ENCODE measurements around the gene CELF2. TPM values are rescaled to one million over a fixed set of nuclear protein-coding genes. Genes with fewer than 3 reads are reported as not detected.
A peak's percentile ranks its signal among the peaks of the same experiment; 100 is the strongest.

Gene CELF2
- total RNA-seq, 3 donors from 2014 or later (not counting 1 experiment from before 2014, with no cell fraction given) = 282 to 298 (median 295) TPM

DNA sequence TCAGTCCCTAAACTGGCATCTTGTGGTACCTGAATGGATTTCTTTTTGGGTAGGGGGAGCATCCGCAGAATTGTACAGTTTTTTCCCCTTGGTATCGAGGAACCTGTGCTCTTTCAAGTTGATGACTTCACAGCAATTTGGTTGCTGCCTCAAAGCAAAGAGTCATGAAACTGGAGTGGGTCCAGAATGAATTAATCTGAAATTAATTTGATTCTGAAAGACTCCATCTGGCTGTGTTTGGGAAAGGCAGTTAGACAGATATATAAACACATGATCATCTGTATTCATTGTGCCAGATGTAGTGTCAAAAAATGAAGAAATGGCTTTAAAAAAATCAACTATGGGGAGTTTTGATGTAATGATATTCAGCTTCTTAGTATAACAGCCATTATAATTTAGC lies 136.1 kb downstream of the CELF2 start:
- DNase-seq (peak in 1 of 2 donors; percentile 2), ATAC-seq (no peak)
- WGBS (ENCODE audit: insufficient coverage) = 96% methylated on average over 2 of the region's 2 CpGs
- Mint-ChIP-seq H3K27ac (peak overlapping the region in 1 of 2 donors; percentile 92), H3K27me3 (ENCODE audit: low read depth in 2 of 2) (no peaks in the 10 kb centered on the region), H3K36me3 (no peaks in the 10 kb centered on the region), H3K4me1 (peaks cover 72 to 79% of the 10 kb centered on the region in 2 donors), H3K4me3 (no peak overlapping the region), H3K9me3 (no peaks in the 10 kb centered on the region)
- Histone ChIP-seq H3K27me3 (ENCODE audit: control insufficient read depth, insufficient read depth, low read length) (no peaks in the 10 kb centered on the region), H3K27ac (ENCODE audit: low read length) (no peak overlapping the region), H3K36me3 (ENCODE audit: control insufficient read depth, insufficient read depth, low read length) (no peaks in the 10 kb centered on the region), H3K4me3 (ENCODE audit: low read length) (no peak overlapping the region), H3K4me1 (ENCODE audit: control insufficient read depth, insufficient read depth, low read length) (peaks cover 59% of the 10 kb centered on the region), H3K9me3 (ENCODE audit: control insufficient read depth, insufficient read depth, low read length) (no peaks in the 10 kb centered on the region)
- TF ChIP-seq, protein P1, sequence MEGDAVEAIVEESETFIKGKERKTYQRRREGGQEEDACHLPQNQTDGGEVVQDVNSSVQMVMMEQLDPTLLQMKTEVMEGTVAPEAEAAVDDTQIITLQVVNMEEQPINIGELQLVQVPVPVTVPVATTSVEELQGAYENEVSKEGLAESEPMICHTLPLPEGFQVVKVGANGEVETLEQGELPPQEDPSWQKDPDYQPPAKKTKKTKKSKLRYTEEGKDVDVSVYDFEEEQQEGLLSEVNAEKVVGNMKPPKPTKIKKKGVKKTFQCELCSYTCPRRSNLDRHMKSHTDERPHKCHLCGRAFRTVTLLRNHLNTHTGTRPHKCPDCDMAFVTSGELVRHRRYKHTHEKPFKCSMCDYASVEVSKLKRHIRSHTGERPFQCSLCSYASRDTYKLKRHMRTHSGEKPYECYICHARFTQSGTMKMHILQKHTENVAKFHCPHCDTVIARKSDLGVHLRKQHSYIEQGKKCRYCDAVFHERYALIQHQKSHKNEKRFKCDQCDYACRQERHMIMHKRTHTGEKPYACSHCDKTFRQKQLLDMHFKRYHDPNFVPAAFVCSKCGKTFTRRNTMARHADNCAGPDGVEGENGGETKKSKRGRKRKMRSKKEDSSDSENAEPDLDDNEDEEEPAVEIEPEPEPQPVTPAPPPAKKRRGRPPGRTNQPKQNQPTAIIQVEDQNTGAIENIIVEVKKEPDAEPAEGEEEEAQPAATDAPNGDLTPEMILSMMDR (IDR thresholded peaks at IDR 0.05) = no peak
- intact Hi-C loops (cut with micrococcal nuclease) = no loop called here

DNA sequence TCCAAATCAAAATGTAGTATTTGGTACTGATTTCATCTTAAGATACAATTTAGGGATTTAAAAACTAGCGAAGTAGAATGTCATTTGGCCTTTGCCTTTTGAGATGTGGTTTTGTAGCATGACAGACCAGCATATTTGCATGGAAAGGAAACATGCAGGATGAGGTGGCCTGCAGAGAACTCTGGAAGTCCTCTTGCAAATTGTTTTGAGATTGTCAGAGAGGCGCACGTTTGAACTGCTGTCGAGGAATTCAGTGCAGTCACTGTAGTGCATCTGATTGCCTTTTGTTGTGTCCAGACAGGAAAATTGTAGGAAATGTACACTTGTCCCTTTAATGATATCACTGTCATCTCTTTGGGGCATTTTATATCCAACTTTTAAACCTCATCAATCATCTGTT lies 136.7 kb downstream of the CELF2 start:
- WGBS (ENCODE audit: insufficient coverage) = 49% methylated on average over 4 of the region's 4 CpGs
- Mint-ChIP-seq H3K4me1 (peaks cover 69 to 78% of the 10 kb centered on the region in 2 donors), H3K27ac (peak overlapping the region in 1 of 2 donors; percentile 92), H3K36me3 (no peaks in the 10 kb centered on the region), H3K27me3 (ENCODE audit: low read depth in 2 of 2) (no peaks in the 10 kb centered on the region), H3K4me3 (no peak overlapping the region), H3K9me3 (no peaks in the 10 kb centered on the region)
- no peaks in the 10 kb centered on the region for H3K9me3 ChIP-seq (ENCODE audit: control insufficient read depth, insufficient read depth, low read length)
- no peaks in the 10 kb centered on the region for H3K36me3 ChIP-seq (ENCODE audit: control insufficient read depth, insufficient read depth, low read length)
- no peak overlapping the region for H3K4me3 ChIP-seq (ENCODE audit: low read length)
- intact Hi-C loops (cut with micrococcal nuclease) = no loop called here
- TF ChIP-seq, protein P1 (IDR thresholded peaks at IDR 0.05) = no peak
- no peak overlapping the region for H3K27ac ChIP-seq (ENCODE audit: low read length)
- peaks cover 55% of the 10 kb centered on the region for H3K4me1 ChIP-seq (ENCODE audit: control insufficient read depth, insufficient read depth, low read length)
- no peak for ATAC-seq
- no peaks in the 10 kb centered on the region for H3K27me3 ChIP-seq (ENCODE audit: control insufficient read depth, insufficient read depth, low read length)
- DNase-seq = peak in 1 of 2 donors; percentile 28

DNA sequence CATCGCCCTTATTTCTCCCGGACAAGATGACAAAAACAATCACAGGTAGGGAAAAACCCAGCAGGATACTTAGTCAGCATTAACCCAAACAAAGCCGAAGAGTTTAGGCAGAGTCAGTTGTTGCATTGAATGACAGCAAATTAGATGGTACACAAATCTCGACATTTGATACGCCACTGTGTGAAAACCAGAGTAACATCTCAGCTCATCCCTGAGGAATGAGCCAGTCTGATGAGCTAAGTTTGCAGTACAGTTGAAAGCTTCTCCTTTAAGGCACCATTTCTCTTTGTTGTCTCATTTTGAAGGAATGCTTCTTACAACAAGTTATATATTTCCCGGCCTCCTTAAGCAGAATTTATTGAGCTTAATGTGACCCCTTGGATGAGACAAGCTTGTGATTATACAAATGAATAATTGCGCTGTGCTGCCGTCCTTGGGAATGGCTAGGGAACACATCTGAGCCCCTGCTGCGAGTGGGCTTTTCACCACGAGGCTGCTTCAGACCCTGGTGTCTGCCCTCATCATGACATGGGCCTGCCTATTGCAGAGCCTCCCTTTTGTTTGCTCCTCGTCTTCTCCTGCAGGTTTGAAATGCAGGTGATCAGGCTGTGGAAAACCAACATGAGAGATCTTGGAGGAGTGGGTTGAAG lies 137.3 kb downstream of the CELF2 start:
- no peaks in the 10 kb centered on the region for H3K27me3 Mint-ChIP-seq (ENCODE audit: low read depth in 2 of 2)
- WGBS (ENCODE audit: insufficient coverage) = 89% methylated on average over 11 of the region's 11 CpGs
- H3K36me3 Mint-ChIP-seq = no peaks in the 10 kb centered on the region
- Histone ChIP-seq H3K4me3 (ENCODE audit: low read length) (no peak overlapping the region), H3K9me3 (ENCODE audit: control insufficient read depth, insufficient read depth, low read length) (no peaks in the 10 kb centered on the region), H3K27ac (ENCODE audit: low read length) (no peak overlapping the region), H3K36me3 (ENCODE audit: control insufficient read depth, insufficient read depth, low read length) (no peaks in the 10 kb centered on the region), H3K27me3 (ENCODE audit: control insufficient read depth, insufficient read depth, low read length) (no peaks in the 10 kb centered on the region), H3K4me1 (ENCODE audit: control insufficient read depth, insufficient read depth, low read length) (peaks cover 58% of the 10 kb centered on the region)
- ATAC-seq (no peak), DNase-seq (peak in 1 of 2 donors; percentile 6)
- TF ChIP-seq, protein P1 (IDR thresholded peaks at IDR 0.05) = no peak
- no peak overlapping the region for H3K27ac Mint-ChIP-seq
- intact Hi-C loops (cut with micrococcal nuclease) = no loop called here
- H3K4me1 Mint-ChIP-seq = peaks cover 69 to 77% of the 10 kb centered on the region in 2 donors
- no peak overlapping the region for H3K4me3 Mint-ChIP-seq
- no peaks in the 10 kb centered on the region for H3K9me3 Mint-ChIP-seq

DNA sequence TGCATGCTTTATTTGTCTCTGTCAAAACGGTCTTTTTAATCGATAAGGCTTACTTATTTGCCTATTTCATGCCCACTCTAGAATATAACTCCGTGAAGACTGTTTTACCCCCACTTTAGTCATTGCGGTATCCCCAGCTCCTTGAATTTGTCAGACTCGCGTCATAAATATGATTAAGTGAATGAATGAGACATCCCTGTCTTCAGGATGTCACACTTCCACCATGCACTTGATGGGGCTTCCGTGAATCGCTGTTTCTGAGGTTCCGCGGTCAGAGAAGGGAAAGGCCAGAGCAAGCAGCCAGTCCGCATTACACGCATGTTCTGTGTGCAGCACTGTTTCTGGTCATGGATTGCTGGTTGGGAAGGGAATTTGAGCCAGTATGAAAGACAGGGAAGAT lies 138.8 kb downstream of the CELF2 start:
- 86% methylated on average over 12 of the region's 12 CpGs for WGBS (ENCODE audit: insufficient coverage)
- Mint-ChIP-seq H3K9me3 (no peaks in the 10 kb centered on the region), H3K4me3 (peak overlapping the region; percentile 65), H3K4me1 (peaks cover 64 to 73% of the 10 kb centered on the region in 2 donors), H3K27ac (peak overlapping the region; percentile 65 to 85), H3K36me3 (no peaks in the 10 kb centered on the region), H3K27me3 (ENCODE audit: low read depth in 2 of 2) (no peaks in the 10 kb centered on the region)
- no peak overlapping the region for H3K4me3 ChIP-seq (ENCODE audit: low read length)
- DNase-seq (peak in 1 of 2 donors; percentile 73), ATAC-seq (peak; percentile 27 to 85 (median 39))
- no peaks in the 10 kb centered on the region for H3K9me3 ChIP-seq (ENCODE audit: control insufficient read depth, insufficient read depth, low read length)
- peak overlapping the region; percentile 28 for H3K27ac ChIP-seq (ENCODE audit: low read length)
- no peaks in the 10 kb centered on the region for H3K36me3 ChIP-seq (ENCODE audit: control insufficient read depth, insufficient read depth, low read length)
- peaks cover 56% of the 10 kb centered on the region for H3K4me1 ChIP-seq (ENCODE audit: control insufficient read depth, insufficient read depth, low read length)
- TF ChIP-seq, protein P1 (IDR thresholded peaks at IDR 0.05) = no peak
- intact Hi-C loops (cut with micrococcal nuclease) = no loop called here
- H3K27me3 ChIP-seq (ENCODE audit: control insufficient read depth, insufficient read depth, low read length) = no peaks in the 10 kb centered on the region
